OCI-LY3 (cell line): ENCODE measurements around the gene ESAM.

Experiments
- H2AFZ ChIP-seq: fragments of 200-600, 300-600 bp; shearing (Covaris generic); 2 replicates; pipeline ENCODE4 v1.6.0; 2014; ENCODE audit warnings: antibody characterized with exemption, low read depth, low read length
- H3K27ac ChIP-seq: fragments of 200-600, 300-600 bp; sonication (generic); 2 replicates; pipeline ENCODE4 v1.5.1; 2014; ENCODE audit warnings: mild to moderate bottlenecking, low read length, moderate library complexity, mixed read lengths
- H3K27me3 ChIP-seq: fragments of 200-600, 300-600 bp; sonication (generic); 2 replicates; pipeline ENCODE4 v1.6.1; 2014; ENCODE audit warnings: low read depth, low read length, mixed read lengths
- H3K36me3 ChIP-seq: fragments of 200-600, 300-600 bp; sonication (generic); replicated peaks from 2 replicates; pipeline ENCODE3; 2014; ENCODE audit warnings: low read depth, low read length, mixed read lengths
- H3K4me1 ChIP-seq: fragments of 300-600, 200-600 bp; sonication (generic); 2 replicates; pipeline ENCODE4 v1.6.1; 2014; ENCODE audit warnings: low read length, mixed read lengths
- H3K4me2 ChIP-seq: fragments of 200-600, 300-600 bp; sonication (generic); 2 replicates; pipeline ENCODE4 v1.6.1; 2014; ENCODE audit warnings: low read length, mixed read lengths
- H3K4me3 ChIP-seq: fragments of 300-600, 200-600 bp; sonication (generic); 2 replicates; pipeline ENCODE4 v1.5.1; 2014; ENCODE audit warnings: antibody characterized with exemption, mild to moderate bottlenecking, low read length, moderate library complexity
- H3K79me2 ChIP-seq: fragments of 300-600, 200-600 bp; shearing (Covaris generic); 2 replicates; pipeline ENCODE4 v1.6.1; 2014; ENCODE audit warnings: mild to moderate bottlenecking, low read length, mixed read lengths
- H3K9ac ChIP-seq: fragments of 300-600, 200-600 bp; shearing (Covaris generic); 2 replicates; pipeline ENCODE4 v1.6.0; 2014; ENCODE audit warnings: mild to moderate bottlenecking, low read length, moderate library complexity
- H3K9me3 ChIP-seq: fragments of 200-600, 300-600 bp; shearing (Covaris generic); 2 replicates; pipeline ENCODE4 v1.6.1; 2014; ENCODE audit warnings: low read length, mixed read lengths; ENCODE audit not compliant: insufficient read depth
- H4K20me1 ChIP-seq: fragments of 200-600, 300-600 bp; sonication (generic); 2 replicates; pipeline ENCODE4 v1.6.1; 2016; ENCODE audit warnings: low read length, mixed read lengths; ENCODE audit not compliant: insufficient read depth
- EZH2phosphoT487 ChIP-seq: fragments of 200-600 bp; shearing (Covaris generic); IDR thresholded peaks from 2 replicates; pipeline ENCODE4 v1.6.1; 2018; ENCODE audit warnings: antibody characterized with exemption, mixed run types, low read depth
- TF ChIP-seq, protein P1 (sequence below): fragments of 200-600, 300-600 bp; sonication (generic); IDR thresholded peaks from 2 replicates; pipeline ENCODE4 v1.5.1; 2014; ENCODE audit warnings: antibody characterized with exemption, low read length, low read depth

The ESAM gene

DNA sequence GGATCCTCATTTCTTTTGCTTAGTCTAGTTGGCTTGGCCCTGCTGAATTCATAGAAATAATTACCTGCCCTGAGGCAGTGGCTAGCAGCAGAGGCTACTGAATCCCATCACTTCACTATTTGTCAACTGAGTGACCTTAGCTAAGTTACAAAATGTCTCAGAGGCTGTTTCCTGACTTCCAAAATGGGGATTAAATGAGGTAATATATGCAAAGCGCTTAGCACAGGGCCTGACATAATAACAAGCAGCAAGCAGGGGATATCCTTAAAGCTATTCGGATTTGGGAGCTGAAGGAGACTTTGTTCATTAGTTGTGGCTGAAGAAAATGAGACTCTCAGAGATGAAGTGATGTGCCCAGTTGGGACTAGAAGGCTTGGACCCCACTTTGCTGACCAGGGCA is 19.5 kb downstream of the ESAM start:
- no peaks in the 10 kb centered on the region for H3K9me3 ChIP-seq
- H3K27me3 ChIP-seq = peaks cover 22% of the 10 kb centered on the region
- TF ChIP-seq EZH2phosphoT487 = no peak
- TF ChIP-seq, protein P1, sequence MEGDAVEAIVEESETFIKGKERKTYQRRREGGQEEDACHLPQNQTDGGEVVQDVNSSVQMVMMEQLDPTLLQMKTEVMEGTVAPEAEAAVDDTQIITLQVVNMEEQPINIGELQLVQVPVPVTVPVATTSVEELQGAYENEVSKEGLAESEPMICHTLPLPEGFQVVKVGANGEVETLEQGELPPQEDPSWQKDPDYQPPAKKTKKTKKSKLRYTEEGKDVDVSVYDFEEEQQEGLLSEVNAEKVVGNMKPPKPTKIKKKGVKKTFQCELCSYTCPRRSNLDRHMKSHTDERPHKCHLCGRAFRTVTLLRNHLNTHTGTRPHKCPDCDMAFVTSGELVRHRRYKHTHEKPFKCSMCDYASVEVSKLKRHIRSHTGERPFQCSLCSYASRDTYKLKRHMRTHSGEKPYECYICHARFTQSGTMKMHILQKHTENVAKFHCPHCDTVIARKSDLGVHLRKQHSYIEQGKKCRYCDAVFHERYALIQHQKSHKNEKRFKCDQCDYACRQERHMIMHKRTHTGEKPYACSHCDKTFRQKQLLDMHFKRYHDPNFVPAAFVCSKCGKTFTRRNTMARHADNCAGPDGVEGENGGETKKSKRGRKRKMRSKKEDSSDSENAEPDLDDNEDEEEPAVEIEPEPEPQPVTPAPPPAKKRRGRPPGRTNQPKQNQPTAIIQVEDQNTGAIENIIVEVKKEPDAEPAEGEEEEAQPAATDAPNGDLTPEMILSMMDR = no peak
- no peaks in the 10 kb centered on the region for H4K20me1 ChIP-seq
- H3K36me3 ChIP-seq = no peaks in the 10 kb centered on the region
- H3K4me3 ChIP-seq = no peak overlapping the region
- H3K4me1 ChIP-seq = peaks cover 16% of the 10 kb centered on the region
- H3K9ac ChIP-seq = no peak overlapping the region
- no peak overlapping the region for H3K4me2 ChIP-seq
- no peak overlapping the region for H2AFZ ChIP-seq
- no peaks in the 10 kb centered on the region for H3K79me2 ChIP-seq
- H3K27ac ChIP-seq = no peak overlapping the region

DNA sequence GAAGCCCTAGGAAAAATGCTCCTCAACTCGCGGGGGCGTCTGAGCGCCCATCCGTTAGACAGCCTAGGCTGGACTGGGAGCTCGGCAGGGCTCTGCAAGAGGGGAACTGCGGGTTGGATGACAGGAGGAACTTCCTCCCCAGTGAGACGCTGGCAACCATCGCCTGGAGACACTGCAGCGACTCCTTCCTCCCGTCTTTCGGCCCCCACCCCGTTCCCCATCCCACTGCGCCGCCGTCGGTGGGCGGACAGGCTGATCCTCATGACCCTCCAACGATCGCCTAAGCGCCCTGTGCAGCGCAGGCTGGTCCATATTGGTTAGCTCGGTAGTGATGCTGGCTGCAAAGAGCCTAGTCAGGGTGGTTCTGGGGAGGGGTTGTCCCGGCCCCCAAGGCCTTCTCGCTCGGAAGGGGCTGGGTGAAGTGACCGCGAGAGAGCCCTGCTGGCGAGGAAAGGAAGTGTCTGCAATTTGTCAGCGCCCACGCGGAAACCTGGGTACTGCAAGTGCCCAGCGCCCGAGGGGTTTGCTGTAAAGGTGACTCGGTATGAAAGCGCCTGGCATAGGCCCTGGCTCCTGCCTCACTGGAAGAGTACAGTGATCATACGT is 21.7 kb downstream of the ESAM start:
- Histone ChIP-seq H3K4me1 (peaks cover 9% of the 10 kb centered on the region), H3K4me3 (peak overlapping the region; percentile 78), H3K9me3 (no peaks in the 10 kb centered on the region), H3K9ac (peak overlapping the region; percentile 59), H3K27ac (no peak overlapping the region), H3K4me2 (peak overlapping the region; percentile 88), H2AFZ (0 out of 2 replicates have a peak overlapping the region, but pooled peaks have one; percentile 26), H4K20me1 (no peaks in the 10 kb centered on the region), H3K27me3 (peaks cover 25% of the 10 kb centered on the region), H3K36me3 (no peaks in the 10 kb centered on the region), H3K79me2 (no peaks in the 10 kb centered on the region)
- TF ChIP-seq, protein P1 = no peak; the same call in 1 of the 2 replicates
- TF ChIP-seq EZH2phosphoT487 = no peak

DNA sequence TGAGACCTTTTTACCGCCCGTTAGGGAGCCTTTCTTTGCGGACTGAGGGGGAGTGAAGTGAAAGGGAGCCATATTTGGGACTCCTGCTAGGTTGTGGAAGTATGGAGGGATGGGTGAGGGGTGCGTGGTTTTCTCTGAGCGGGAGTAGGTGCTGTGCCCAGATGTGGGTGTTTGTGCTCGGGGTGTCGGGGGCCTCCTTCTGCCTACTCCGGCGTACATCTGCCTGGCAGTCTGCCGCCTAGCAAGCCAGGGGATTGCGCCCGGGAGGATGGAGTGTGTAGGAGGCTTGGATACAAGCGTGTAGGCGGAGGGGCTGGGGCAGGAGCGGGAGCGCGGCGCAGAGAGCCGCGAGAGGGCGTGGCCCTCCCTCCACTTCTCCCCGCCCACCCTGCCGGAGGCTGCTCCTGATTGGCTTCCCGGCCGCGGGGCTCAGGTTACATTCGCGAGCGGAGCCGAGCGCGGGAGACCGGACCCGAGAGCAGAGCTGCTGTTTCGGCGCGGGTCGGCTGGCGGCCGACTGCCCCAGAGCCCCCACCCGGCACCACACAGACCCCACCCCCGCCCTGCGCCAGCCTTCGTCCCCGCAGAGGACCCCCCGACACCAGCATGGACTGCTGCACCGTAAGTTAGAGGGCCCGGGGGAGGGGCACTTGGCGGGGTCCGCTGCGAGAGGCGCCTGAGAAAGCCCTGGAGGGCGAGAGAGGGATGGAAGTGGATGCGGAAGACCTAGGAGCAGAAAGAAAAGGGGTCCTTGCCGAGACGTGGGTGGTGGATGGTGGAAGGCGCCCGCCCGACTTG is 22.4 kb downstream of the ESAM start, which contains the start of gene NRGN:
Gene NRGN (plus strand): TSS at position 464 of the 798 bp plus-strand sequence. CDS start 143 bp downstream, at position 607.
- no peak within 1 kb of the TSS for H3K27ac ChIP-seq
- H3K9ac ChIP-seq = peak within 1 kb of the TSS; percentile 59
- H3K36me3 ChIP-seq = no peaks in the 10 kb centered on the region
- H3K4me1 ChIP-seq = peaks cover 9% of the 10 kb centered on the region
- peaks cover 27% of the 10 kb centered on the region for H3K27me3 ChIP-seq
- H2AFZ ChIP-seq = peak within 1 kb of the TSS; percentile 79
- TF ChIP-seq, protein P1 = no peak
- no peak for TF ChIP-seq EZH2phosphoT487
- no peaks in the 10 kb centered on the region for H4K20me1 ChIP-seq
- no peaks in the 10 kb centered on the region for H3K79me2 ChIP-seq
- peak within 1 kb of the TSS; percentile 88 for H3K4me2 ChIP-seq
- no peaks in the 10 kb centered on the region for H3K9me3 ChIP-seq
- peak within 1 kb of the TSS; percentile 78 for H3K4me3 ChIP-seq
